H9 (cell line): ENCODE results near the gene TBC1D9. TPM values are rescaled to one million over a fixed set of nuclear protein-coding genes. Genes with fewer than 3 reads are reported as not detected.

ENCODE experiments used
- DNase-seq: peaks from one replicate; pipeline ENCODE4 v3.0.0-alpha.2; 2017
- H2AFZ ChIP-seq: one replicate; pipeline ENCODE4 v1.6.1; 2013; ENCODE audit warnings: mild to moderate bottlenecking, low read length, control low read depth, moderate library complexity
- H2AK5ac ChIP-seq: 2 replicates; pipeline ENCODE4 v1.6.1; 2013; ENCODE audit warnings: low read length, control low read depth, mixed read lengths; ENCODE audit not compliant: insufficient read length
- H2BK120ac ChIP-seq: one replicate; pipeline ENCODE4 v1.6.1; 2013; ENCODE audit warnings: low read depth, mild to moderate bottlenecking, low read length, control low read depth, inconsistent platforms; ENCODE audit not compliant: poor library complexity, severe bottlenecking
- H2BK12ac ChIP-seq: 2 replicates; pipeline ENCODE4 v1.6.1; 2013; ENCODE audit warnings: low read length, control low read depth, mixed read lengths, low read depth; ENCODE audit not compliant: insufficient read length
- H2BK15ac ChIP-seq: 2 replicates; pipeline ENCODE4 v1.6.1; 2013; ENCODE audit warnings: low read depth, low read length, control low read depth
- H2BK20ac ChIP-seq: one replicate; pipeline ENCODE4 v1.6.1; 2013; ENCODE audit warnings: low read depth, mild to moderate bottlenecking, low read length, control low read depth, inconsistent platforms; ENCODE audit not compliant: poor library complexity, severe bottlenecking
- H2BK5ac ChIP-seq: 2 replicates; pipeline ENCODE4 v1.6.1; 2013; ENCODE audit warnings: low read length, control low read depth, mixed read lengths; ENCODE audit not compliant: insufficient read length
- H3K14ac ChIP-seq: 2 replicates; pipeline ENCODE4 v1.6.1; 2013; ENCODE audit warnings: low read length, control low read depth; ENCODE audit not compliant: insufficient read depth
- H3K18ac ChIP-seq: 2 replicates; pipeline ENCODE4 v1.6.1; 2013; ENCODE audit warnings: low read depth, mild to moderate bottlenecking, mixed read lengths, low read length, control low read depth; ENCODE audit not compliant: insufficient read length
- H3K23ac ChIP-seq: 2 replicates; pipeline ENCODE4 v1.6.1; 2013; ENCODE audit warnings: low read length, control low read depth, mixed read lengths, low read depth; ENCODE audit not compliant: insufficient read length
- H3K23me2 ChIP-seq: 2 replicates; pipeline ENCODE4 v1.6.1; 2013; ENCODE audit warnings: low read depth, mild to moderate bottlenecking, mixed read lengths, low read length, control low read depth; ENCODE audit not compliant: insufficient read length, poor library complexity, severe bottlenecking
- H3K27ac ChIP-seq: 2 replicates; pipeline ENCODE4 v1.5.1; 2013; ENCODE audit warnings: low read length, control low read depth, mixed read lengths, low read depth; ENCODE audit not compliant: insufficient read length
- H3K27me3 ChIP-seq: 2 replicates; pipeline ENCODE4 v1.6.1; 2013; ENCODE audit warnings: low read length, control low read depth, inconsistent platforms; ENCODE audit not compliant: insufficient read depth
- H3K4ac ChIP-seq: 2 replicates; pipeline ENCODE4 v1.6.1; 2013; ENCODE audit warnings: low read depth, mild to moderate bottlenecking, control low read depth, inconsistent platforms, low read length, moderate library complexity
- H3K4me1 ChIP-seq: 2 replicates; pipeline ENCODE4 v1.6.1; 2013; ENCODE audit warnings: low read length, control low read depth, inconsistent platforms; ENCODE audit not compliant: insufficient read depth
- H3K4me2 ChIP-seq: 2 replicates; pipeline ENCODE4 v1.6.1; 2013; ENCODE audit warnings: low read length, control low read depth, mixed read lengths; ENCODE audit not compliant: insufficient read length, insufficient read depth
- H3K56ac ChIP-seq: 2 replicates; pipeline ENCODE4 v1.6.1; 2013; ENCODE audit warnings: low read depth, mild to moderate bottlenecking, mixed read lengths, low read length, control low read depth; ENCODE audit not compliant: insufficient read length
- H3K79me1 ChIP-seq: 2 replicates; pipeline ENCODE4 v1.6.1; 2013; ENCODE audit warnings: low read depth, mild to moderate bottlenecking, moderate library complexity, low read length, control low read depth, inconsistent platforms; ENCODE audit not compliant: insufficient read depth, poor library complexity, severe bottlenecking
- H3K79me2 ChIP-seq: 2 replicates; pipeline ENCODE4 v1.6.1; 2013; ENCODE audit warnings: low read length, control low read depth, inconsistent platforms; ENCODE audit not compliant: insufficient read depth
- H3K9ac ChIP-seq: 2 replicates; pipeline ENCODE4 v1.6.1; 2013; ENCODE audit warnings: low read length, control low read depth, mixed read lengths; ENCODE audit not compliant: insufficient read length; ENCODE audit errors: extremely low read depth
- H3K9me3 ChIP-seq: one replicate; pipeline ENCODE4 v1.6.1; 2013; ENCODE audit warnings: low read depth, low read length, inconsistent platforms; ENCODE audit not compliant: control insufficient read depth
- H3T11ph ChIP-seq: one replicate; pipeline ENCODE4 v1.6.1; 2013; ENCODE audit warnings: mild to moderate bottlenecking, low read length, control low read depth, inconsistent platforms
- H4K20me1 ChIP-seq: one replicate; pipeline ENCODE4 v1.6.1; 2013; ENCODE audit not compliant: control insufficient read depth, insufficient read length, insufficient read depth
- H4K5ac ChIP-seq: 2 replicates; pipeline ENCODE4 v1.6.1; 2013; ENCODE audit warnings: low read depth, mild to moderate bottlenecking, mixed read lengths, low read length, control low read depth; ENCODE audit not compliant: insufficient read length
- H4K8ac ChIP-seq: replicated peaks from 2 replicates; pipeline ENCODE4 v1.6.1; 2013; ENCODE audit warnings: low read length, control low read depth, mixed read lengths, low read depth; ENCODE audit not compliant: insufficient read length
- H4K91ac ChIP-seq: 2 replicates; pipeline ENCODE4 v1.6.1; 2013; ENCODE audit warnings: low read depth, mild to moderate bottlenecking, moderate library complexity, mixed read lengths, low read length, control low read depth; ENCODE audit not compliant: insufficient read length
- H3K27ac Mint-ChIP-seq, 3 experiments: 2 replicates in 2 of 3; 3 replicates in 1 of 3; pipeline ENCODE4 v1.8.0; 2020 to 2021; ENCODE audit warnings: mixed read lengths in 3 of 3, mild to moderate bottlenecking in 1 of 3, moderate library complexity in 1 of 3
- H3K27me3 Mint-ChIP-seq: 2 replicates; pipeline ENCODE4 v1.8.0; 2021; ENCODE audit warnings: low read depth, mild to moderate bottlenecking, moderate library complexity, mixed read lengths
- H3K36me3 Mint-ChIP-seq, 3 experiments: 2 replicates in 2 of 3; 3 replicates in 1 of 3; pipeline ENCODE4 v1.8.0; 2020 to 2021; ENCODE audit warnings: low read depth in 3 of 3, mixed read lengths in 3 of 3; ENCODE audit not compliant: insufficient read depth in 1 of 3
- H3K4me1 Mint-ChIP-seq, 2 experiments: 2 replicates each; pipeline ENCODE4 v1.8.0; 2020; ENCODE audit warnings: mixed read lengths in 2 of 2
- H3K4me3 Mint-ChIP-seq, 2 experiments: 2 replicates in 1 of 2; 3 replicates in 1 of 2; pipeline ENCODE4 v1.8.0; 2020 to 2021; ENCODE audit warnings: mild to moderate bottlenecking in 2 of 2, mixed read lengths in 2 of 2, moderate library complexity in 1 of 2
- H3K9me3 Mint-ChIP-seq, 2 experiments: 2 replicates in 1 of 2; 3 replicates in 1 of 2; pipeline ENCODE4 v1.8.0; 2020; ENCODE audit warnings: mild to moderate bottlenecking in 2 of 2, mixed read lengths in 2 of 2, moderate library complexity in 1 of 2
- CTCF ChIP-seq: fragments of 200-600 bp; sonication (generic); conservative IDR thresholded peaks from 3 replicates; pipeline ENCODE4 v1.8.0; 2021; ENCODE audit warnings: antibody characterized with exemption, mild to moderate bottlenecking
- WGBS: extraction: QIAGEN DNeasy Blood & Tissue Kit; methylation state at CpG from one replicate; pipeline ENCODE4 v1.1.7; 2013; ENCODE audit warnings: missing lambda C conversion rate, low lambda C conversion rate, mixed read lengths; ENCODE audit not compliant: insufficient read length; ENCODE audit errors: extremely low coverage; 5-methylcytosine and 5-hydroxymethylcytosine counted together
- total RNA-seq: library from RNA; stranded (reverse); gene quantifications from 2 replicates; pipeline ENCODE4 v1.2.1, GENCODE V29; 2021

TBC1D9 gene
- total RNA-seq, 1 experiment from 2014 or later = 0.63 TPM

- H3K23me2 ChIP-seq = no peaks in the 10 kb centered on the region
- no peak overlapping the region for H3K4me3 Mint-ChIP-seq
- WGBS = no CpG with 5 or more reads among the region's 1 CpG
These were observed 140.7 kb downstream of the TBC1D9 start for GRCh38 chr4:140615451-140615850.

More at GRCh38 chr4:140615451-140615850, 140.7 kb downstream of the TBC1D9 start:
- Histone ChIP-seq H3K9me3 (no peaks in the 10 kb centered on the region), H3K27ac (no peak overlapping the region), H4K5ac (no peak overlapping the region), H3K4ac (no peak overlapping the region), H4K91ac (no peak overlapping the region), H4K20me1 (no peaks in the 10 kb centered on the region), H3K56ac (no peak overlapping the region), H3K9ac (no peak overlapping the region), H3K79me1 (no peaks in the 10 kb centered on the region), H3K79me2 (no peaks in the 10 kb centered on the region), H3K27me3 (no peaks in the 10 kb centered on the region), H3K14ac (no peak overlapping the region), H2BK15ac (no peak overlapping the region), H3K18ac (no peak overlapping the region), H2AFZ (no peak overlapping the region), H2BK5ac (no peak overlapping the region), H3K4me2 (no peak overlapping the region), H3T11ph (no peak overlapping the region), H4K8ac (no peak overlapping the region), H3K23ac (no peak overlapping the region), H2BK20ac (no peak overlapping the region), H2BK120ac (no peak overlapping the region), H2BK12ac (no peak overlapping the region), H3K4me1 (no peaks in the 10 kb centered on the region; the same call in 1 of the 2 replicates), H2AK5ac (no peak overlapping the region)
- H3K27me3 Mint-ChIP-seq = peaks cover 5% of the 10 kb centered on the region
- H3K27ac Mint-ChIP-seq = no peak overlapping the region
- H3K9me3 Mint-ChIP-seq = no peaks in the 10 kb centered on the region
- no peak for DNase-seq
- peaks cover 0 to 8% of the 10 kb centered on the region in 2 experiments; a peak in 3 of 4 replicates for H3K4me1 Mint-ChIP-seq
- H3K36me3 Mint-ChIP-seq = no peaks in the 10 kb centered on the region
- no peak for TF ChIP-seq CTCF
